EH (cell line): ENCODE results near the gene IL26.

Experiments used
- DNase-seq: peaks from one replicate; pipeline ENCODE4 v3.0.0-alpha.2; 2015; ENCODE audit warnings: low read depth

The IL26 gene

GRCh38 chr12:68225576-68226476 is at the start of gene IL26:
TSS of gene IL26 (minus strand) at chr12:68225810. CDS start at chr12:68225756, 54 bp downstream.
- no peak for DNase-seq

- no peak for DNase-seq
Observed at GRCh38 chr12:68272732-68273131, 47.1 kb upstream of the IL26 start.

GRCh38 chr12:68271346-68271745 is 45.7 kb upstream of the IL26 start:
- peak; percentile 66 for DNase-seq

GRCh38 chr12:68270358-68270757 is 44.7 kb upstream of the IL26 start:
- no peak for DNase-seq

- no peak for DNase-seq
Observed at GRCh38 chr12:68269779-68270178, 44.2 kb upstream of the IL26 start.

GRCh38 chr12:68268967-68269366 is 43.4 kb upstream of the IL26 start:
- DNase-seq: no peak

- DNase-seq: peak; percentile 81
Observed at GRCh38 chr12:68267892-68268396, 42.3 kb upstream of the IL26 start.

- DNase-seq: peak; percentile 69
Observed at GRCh38 chr12:68264857-68265256, 39.2 kb upstream of the IL26 start.

GRCh38 chr12:68264158-68264855 is 38.7 kb upstream of the IL26 start:
- no peak for DNase-seq

GRCh38 chr12:68263366-68263765 is 37.8 kb upstream of the IL26 start:
- DNase-seq: peak; percentile 40

GRCh38 chr12:68261896-68262295 is 36.3 kb upstream of the IL26 start:
- no peak for DNase-seq

- DNase-seq: no peak
Observed at GRCh38 chr12:68260153-68260552, 34.5 kb upstream of the IL26 start.

GRCh38 chr12:68259318-68259940 is 33.8 kb upstream of the IL26 start:
- peak; percentile 69 for DNase-seq

- DNase-seq: no peak
Observed at GRCh38 chr12:68253504-68253903, 27.9 kb upstream of the IL26 start, which contains the start of gene IL22. TSS of gene IL22 (minus strand) at chr12:68253604. CDS start at chr12:68253448, 156 bp downstream.

- no peak for DNase-seq
Observed at GRCh38 chr12:68252077-68252476, 26.5 kb upstream of the IL26 start.

GRCh38 chr12:68250454-68250853 is 24.8 kb upstream of the IL26 start:
- no peak for DNase-seq

GRCh38 chr12:68247785-68248184 is 22.2 kb upstream of the IL26 start:
- no peak for DNase-seq

GRCh38 chr12:68246350-68246749 is 20.7 kb upstream of the IL26 start:
- DNase-seq: no peak

- peak; percentile 22 for DNase-seq
Observed at GRCh38 chr12:68245180-68246021, 19.8 kb upstream of the IL26 start.

GRCh38 chr12:68242777-68243176 is 17.2 kb upstream of the IL26 start:
- DNase-seq: no peak

GRCh38 chr12:68240975-68241374 is 15.4 kb upstream of the IL26 start:
- DNase-seq: peak; percentile 65
